Aorta (tissue), 5 donors: Measurements from ENCODE around the gene EMC9. TPM values are rescaled to one million over a fixed set of nuclear protein-coding genes. Genes with fewer than 3 reads are reported as not detected.
A peak's percentile ranks its signal among the peaks of the same experiment; 100 is the strongest.

ENCODE experiments used
- ATAC-seq: fragments of 200-7000 bp; cut with Tn5 transposase; one replicate; pipeline ENCODE4 v1.9.1; 2022; ENCODE audit warnings: moderate library complexity; ENCODE audit not compliant: low FRiP score
- DNase-seq, 2 donors: peaks; one replicate each; pipeline ENCODE4 v3.0.0-alpha.2; 2020
- H3K27ac ChIP-seq, 2 donors: one replicate each; pipeline ENCODE4 v1.5.1; 2013; ENCODE audit warnings: low read length in 2 of 2, mild to moderate bottlenecking in 2 of 2, moderate library complexity in 2 of 2, control low read depth in 1 of 2, inconsistent platforms in 1 of 2, low read depth in 1 of 2
- H3K27me3 ChIP-seq, 2 donors: one replicate each; pipeline ENCODE4 v1.6.1; 2013; ENCODE audit warnings: control low read depth in 1 of 2, low read length in 1 of 2, mild to moderate bottlenecking in 1 of 2, moderate library complexity in 1 of 2; ENCODE audit not compliant: insufficient read depth in 2 of 2, control insufficient read depth in 1 of 2
- H3K36me3 ChIP-seq, 2 donors: one replicate each; pipeline ENCODE4 v1.6.1; 2013; ENCODE audit warnings: control low read depth in 1 of 2, low read length in 1 of 2, mild to moderate bottlenecking in 1 of 2; ENCODE audit not compliant: insufficient read depth in 2 of 2, control insufficient read depth in 1 of 2
- H3K4me1 ChIP-seq, 2 donors: one replicate each; pipeline ENCODE4 v1.6.1; 2013; ENCODE audit warnings: low read length in 2 of 2, control low read depth in 1 of 2, mild to moderate bottlenecking in 1 of 2, moderate library complexity in 1 of 2; ENCODE audit not compliant: insufficient read depth in 2 of 2, control insufficient read depth in 1 of 2
- H3K4me3 ChIP-seq, 2 donors: one replicate each; pipeline ENCODE4 v1.5.1; 2013; ENCODE audit warnings: low read length in 2 of 2, control low read depth in 1 of 2, mild to moderate bottlenecking in 1 of 2
- H3K9me3 ChIP-seq: one replicate; pipeline ENCODE4 v1.6.1; 2013; ENCODE audit warnings: mild to moderate bottlenecking, low read length; ENCODE audit not compliant: control insufficient read depth
- WGBS, 2 donors: extraction: QIAGEN DNeasy Blood & Tissue Kit; methylation state at CpG; one replicate each; pipeline ENCODE4 v1.1.7; 2013; 5-methylcytosine and 5-hydroxymethylcytosine counted together
- intact Hi-C, 2 donors: fragments of 100-400 bp; cut with DNase I; formaldehyde crosslinking; loops; one replicate each; pipeline versions ENCODE4 v1.14.2 to v1.15.0; 2022
- long read RNA-seq, 2 donors: library from polyadenylated mRNA; unstranded; transcript quantifications; one replicate each; pipeline ENCODE4 v2.0.0, GENCODE V29; 2020 to 2021
- polyA plus RNA-seq, 2 donors: library from polyadenylated mRNA; stranded (reverse); fragments of 200-250 nt; gene quantifications; one replicate each; pipeline ENCODE4 v1.2.3, GENCODE V29; 2013
- total RNA-seq, 2 donors: library from RNA; stranded (reverse); fragmentation: NEBNext Ultra II Directional; extraction: Animal tissue kit (Norgen Biotek cat#: 25700); gene quantifications; one replicate each; pipeline ENCODE4 v1.2.1, GENCODE V29; 2021
- donor health status: healthy with polysubstance abuse.
- donor health status: Bipolar disorder and iron deficiency.
- donor health status: DM: no; HTN: no; CAD: no.
- donor health status: DM: no; HTN: no; CAD: no.
- donor health status: DM: yes; HTN: yes; CAD: no.

The EMC9 gene
- total RNA-seq (10 to 100 TPM; 12.8 to 15.3 TPM), polyA plus RNA-seq (10 to 100 TPM; 18.3 to 41.9 TPM)
- long read RNA-seq, donor 1, transcript EMC9-201 (6 exons, 835 nt): major isoform, 5 of 10 reads
- long read RNA-seq, donor 1, partial matches to known transcripts: 3 of 10 reads
- long read RNA-seq, donor 1, other reads (novel, unspliced or antisense): 0 of 10 reads
- long read RNA-seq, donor 2, transcript EMC9-201 (6 exons, 835 nt): major isoform, 5 of 8 reads
- long read RNA-seq, donor 2, partial matches to known transcripts: 0 of 8 reads
- long read RNA-seq, donor 2, other reads (novel, unspliced or antisense): 2 of 8 reads

GRCh38 chr14:24141097-24141880 lies at the start of gene EMC9:
Gene EMC9, minus strand, starts transcription at chr14:24141591. Its CDS starts 287 bp downstream, at chr14:24141304.
- intact Hi-C loops: loop anchor here in 1 of 2 donors (2.0 kb wide), 1 partner anchor 26 kb away; the partner anchor contains the start of genes DCAF11 and NRL
- no peaks in the 10 kb centered on the region for H3K4me1 ChIP-seq
- DNase-seq (peak; percentile 100), ATAC-seq (peak; percentile 97)
- WGBS, 2 donors: 0 to 1% methylated on average over 61 to 65 of the region's 65 CpGs
- no peaks in the 10 kb centered on the region for H3K9me3 ChIP-seq
- H3K4me3 ChIP-seq: peak within 1 kb of the TSS; percentile 20 to 53
- no peaks in the 10 kb centered on the region for H3K36me3 ChIP-seq
- H3K27ac ChIP-seq: peak within 1 kb of the TSS in 1 of 2 donors; percentile 60
- no peaks in the 10 kb centered on the region for H3K27me3 ChIP-seq

- intact Hi-C loops: no loop called here
- H3K36me3 ChIP-seq: peaks cover 0 to 2% of the 10 kb centered on the region in 2 donors
- no peaks in the 10 kb centered on the region for H3K9me3 ChIP-seq
- DNase-seq (no peak), ATAC-seq (no peak)
- peaks cover 0 to 4% of the 10 kb centered on the region in 2 donors for H3K4me1 ChIP-seq
- no peaks in the 10 kb centered on the region for H3K27me3 ChIP-seq
- H3K4me3 ChIP-seq: no peak overlapping the region
- H3K27ac ChIP-seq: no peak overlapping the region
- 85 to 95% methylated on average over 10 of the region's 10 CpGs for WGBS, 2 donors
Observed at GRCh38 chr14:24190416-24190815, 49.0 kb upstream of the EMC9 start.

GRCh38 chr14:24189460-24189859 lies 48.1 kb upstream of the EMC9 start:
- intact Hi-C loops: loop anchor here in 1 of 2 donors (2.0 kb wide), 1 partner anchor 29 kb away; the partner anchor contains the start of gene IRF9
- peaks cover 0 to 2% of the 10 kb centered on the region in 2 donors for H3K36me3 ChIP-seq
- DNase-seq (no peak), ATAC-seq (no peak)
- H3K4me3 ChIP-seq: no peak overlapping the region
- peaks cover 0 to 2% of the 10 kb centered on the region in 2 donors for H3K4me1 ChIP-seq
- H3K9me3 ChIP-seq: no peaks in the 10 kb centered on the region
- WGBS, 2 donors: 91 to 94% methylated on average over 9 of the region's 9 CpGs
- no peak overlapping the region for H3K27ac ChIP-seq
- H3K27me3 ChIP-seq: no peaks in the 10 kb centered on the region

GRCh38 chr14:24189059-24189375 lies 47.6 kb upstream of the EMC9 start:
- WGBS, 2 donors: 0 to 1% methylated on average over 3 of the region's 3 CpGs
- DNase-seq (no peak), ATAC-seq (no peak)
- Histone ChIP-seq H3K4me3 (no peak overlapping the region), H3K36me3 (peaks cover 0 to 2% of the 10 kb centered on the region in 2 donors), H3K27ac (no peak overlapping the region), H3K4me1 (no peaks in the 10 kb centered on the region), H3K9me3 (no peaks in the 10 kb centered on the region), H3K27me3 (no peaks in the 10 kb centered on the region)
- intact Hi-C loops: loop anchor here in 1 of 2 donors (2.0 kb wide), 1 partner anchor 28 kb away; the partner anchor contains the start of gene IRF9

GRCh38 chr14:24188251-24189058 lies 47.1 kb upstream of the EMC9 start, which contains the start of gene IPO4:
Gene IPO4, minus strand, starts transcription at chr14:24188816. Its CDS starts 29 bp downstream, at chr14:24188787.
- peak within 1 kb of the TSS in 1 of 2 donors; percentile 33 for H3K27ac ChIP-seq
- H3K36me3 ChIP-seq: peaks cover 0 to 2% of the 10 kb centered on the region in 2 donors
- DNase-seq (peak; percentile 97), ATAC-seq (peak; percentile 97)
- intact Hi-C loops: loop anchor here in 1 of 2 donors (2.0 kb wide), 1 partner anchor 28 kb away; the partner anchor contains the start of gene IRF9
- no peaks in the 10 kb centered on the region for H3K4me1 ChIP-seq
- H3K4me3 ChIP-seq: peak within 1 kb of the TSS; percentile 44 to 61
- 0 to 1% methylated on average over 62 to 65 of the region's 65 CpGs for WGBS, 2 donors
- H3K27me3 ChIP-seq: no peaks in the 10 kb centered on the region
- H3K9me3 ChIP-seq: no peaks in the 10 kb centered on the region

- intact Hi-C loops: no loop called here
- WGBS, 2 donors: 84 to 88% methylated on average over 2 of the region's 2 CpGs
- Histone ChIP-seq H3K36me3 (no peaks in the 10 kb centered on the region), H3K4me1 (no peaks in the 10 kb centered on the region), H3K27ac (no peak overlapping the region), H3K9me3 (no peaks in the 10 kb centered on the region), H3K27me3 (no peaks in the 10 kb centered on the region), H3K4me3 (no peak overlapping the region)
- no peak for ATAC-seq
- DNase-seq: peak in 1 of 2 donors; percentile 43
Observed at GRCh38 chr14:24187539-24187915, 46.1 kb upstream of the EMC9 start.

GRCh38 chr14:24186831-24187538 lies 45.6 kb upstream of the EMC9 start:
- intact Hi-C loops: no loop called here
- no peak overlapping the region for H3K27ac ChIP-seq
- H3K36me3 ChIP-seq: no peaks in the 10 kb centered on the region
- no peaks in the 10 kb centered on the region for H3K27me3 ChIP-seq
- H3K4me1 ChIP-seq: no peaks in the 10 kb centered on the region
- H3K4me3 ChIP-seq: no peak overlapping the region
- 91 to 94% methylated on average over 10 of the region's 10 CpGs for WGBS, 2 donors
- ATAC-seq: no peak
- DNase-seq: peak in 1 of 2 donors; percentile 51
- H3K9me3 ChIP-seq: no peaks in the 10 kb centered on the region

GRCh38 chr14:24185741-24186140 lies 44.4 kb upstream of the EMC9 start:
- Histone ChIP-seq H3K4me1 (no peaks in the 10 kb centered on the region), H3K27me3 (no peaks in the 10 kb centered on the region), H3K36me3 (no peaks in the 10 kb centered on the region), H3K9me3 (no peaks in the 10 kb centered on the region), H3K27ac (no peak overlapping the region), H3K4me3 (no peak overlapping the region)
- intact Hi-C loops: no loop called here
- no peak for ATAC-seq
- WGBS, 2 donors: 90 to 94% methylated on average over 11 of the region's 11 CpGs
- DNase-seq: peak in 1 of 2 donors; percentile 63
